ENCODE results near the gene DYSF.

- TF ChIP-seq CTCF (IDR thresholded peaks at IDR 0.05) = no peak
- TF ChIP-seq POLR2AphosphoS5 (IDR thresholded peaks at IDR 0.05; ENCODE audit: low read depth, low read length) = no peak
- no peak for TF ChIP-seq REST (IDR thresholded peaks at IDR 0.05; ENCODE audit: insufficient read depth in 1 of 2, low read depth in 2 of 2, low read length in 1 of 2)
- no peak for TF ChIP-seq TCF7L2 (IDR thresholded peaks at IDR 0.05; ENCODE audit: low read depth, low read length)
- no peak for TF ChIP-seq SIN3A (IDR thresholded peaks at IDR 0.05; ENCODE audit: borderline replicate concordance, insufficient read depth, low read depth, low read length)
Measured at GRCh38 chr2:71597756-71598155, 144.4 kb downstream of the DYSF start.
